Immature natural killer cell (primary cell): Measurements from ENCODE around the gene LRRC1. TPM values are rescaled to one million over a fixed set of nuclear protein-coding genes. Genes with fewer than 3 reads are reported as not detected.

ENCODE experiments used
- DNase-seq, 3 donors: peaks; one replicate each; pipeline ENCODE4 v3.0.0; 2022; ENCODE audit warnings: mixed read lengths in 1 of 3
- H3K27ac Mint-ChIP-seq, 6 donors: one replicate each; pipeline ENCODE4 v1.8.0; 2020; ENCODE audit warnings: mixed read lengths in 6 of 6, mild to moderate bottlenecking in 5 of 6, inconsistent platforms in 4 of 6, moderate library complexity in 3 of 6
- H3K27me3 Mint-ChIP-seq, 3 donors: one replicate each; pipeline ENCODE4 v1.8.0; 2020 to 2021; ENCODE audit warnings: low read depth in 3 of 3, mild to moderate bottlenecking in 3 of 3, mixed read lengths in 3 of 3, moderate library complexity in 3 of 3, inconsistent platforms in 1 of 3
- H3K36me3 Mint-ChIP-seq, 3 donors: one replicate each; pipeline ENCODE4 v1.8.0; 2020; ENCODE audit warnings: mixed read lengths in 3 of 3, inconsistent platforms in 2 of 3, mild to moderate bottlenecking in 2 of 3
- H3K4me1 Mint-ChIP-seq, 2 donors: one replicate each; pipeline ENCODE4 v1.8.0; 2020; ENCODE audit warnings: inconsistent platforms in 2 of 2, mild to moderate bottlenecking in 2 of 2, mixed read lengths in 2 of 2, moderate library complexity in 1 of 2
- H3K4me3 Mint-ChIP-seq, 5 donors: one replicate each; pipeline ENCODE4 v1.8.0; 2020; ENCODE audit warnings: mild to moderate bottlenecking in 5 of 5, mixed read lengths in 5 of 5, inconsistent platforms in 3 of 5, moderate library complexity in 3 of 5
- H3K9me3 Mint-ChIP-seq, 6 donors: one replicate each; pipeline ENCODE4 v1.8.0; 2020; ENCODE audit warnings: mild to moderate bottlenecking in 6 of 6, mixed read lengths in 6 of 6, inconsistent platforms in 4 of 6, moderate library complexity in 3 of 6
- polyA plus RNA-seq, 3 donors: library from polyadenylated mRNA; unstranded; fragments of 300-500 nt; fragmentation: Illumina TruSeq; gene quantifications; one replicate each; pipeline ENCODE4 v1.2.3, GENCODE V29; 2021

LRRC1 gene
- polyA plus RNA-seq, 3 donors from 2014 or later: 1.6 to 2.8 (median 2.7) TPM

DNA sequence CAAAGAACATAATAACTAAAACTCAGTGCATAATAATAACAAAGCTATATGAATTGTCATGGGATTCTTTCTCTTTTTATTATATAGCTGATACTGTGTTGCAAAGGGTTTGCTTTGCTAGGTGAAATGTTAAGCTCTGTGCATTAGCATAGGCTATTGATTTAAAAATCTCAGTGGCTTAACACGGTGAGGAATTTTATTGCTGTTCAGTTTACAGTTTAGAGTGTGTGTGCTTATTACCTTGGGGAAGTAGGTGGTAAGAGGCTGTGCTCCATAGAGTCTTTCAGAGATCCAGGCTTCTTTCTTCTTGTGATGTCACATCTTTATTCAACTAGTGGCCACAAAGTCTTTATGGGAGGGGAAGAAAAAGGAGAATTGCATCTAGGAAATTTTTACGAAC is 55.7 kb downstream of the LRRC1 start:
- Mint-ChIP-seq H3K4me3 (no peak overlapping the region), H3K9me3 (no peaks in the 10 kb centered on the region), H3K27me3 (no peaks in the 10 kb centered on the region), H3K27ac (no peak overlapping the region), H3K36me3 (peaks cover 0 to 5% (median 4%) of the 10 kb centered on the region in 3 donors), H3K4me1 (peaks cover 0 to 1% of the 10 kb centered on the region in 2 donors)
- no peak for DNase-seq

DNA sequence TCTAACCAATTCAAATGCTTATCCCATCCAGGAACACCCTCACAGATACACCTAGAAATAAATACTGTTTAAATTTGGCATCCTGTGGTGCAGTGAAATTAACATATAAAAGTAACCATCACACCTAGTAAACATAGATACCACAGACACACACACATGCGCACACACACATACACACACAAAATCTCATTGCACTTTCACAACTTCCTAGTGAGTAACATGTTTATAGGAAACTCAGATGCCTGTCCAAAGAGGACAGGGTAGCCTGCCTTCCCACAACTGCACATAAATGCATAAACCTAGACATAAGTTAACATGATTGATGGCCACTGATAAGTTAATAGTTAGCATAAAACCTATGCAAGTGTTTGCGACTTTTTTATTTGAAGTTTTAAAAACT is 56.8 kb downstream of the LRRC1 start:
- no peak for DNase-seq
- peaks cover 0 to 1% of the 10 kb centered on the region in 2 donors for H3K4me1 Mint-ChIP-seq
- no peak overlapping the region for H3K27ac Mint-ChIP-seq
- peaks cover 0 to 1% (median 0%) of the 10 kb centered on the region in 3 donors for H3K27me3 Mint-ChIP-seq
- no peaks in the 10 kb centered on the region for H3K9me3 Mint-ChIP-seq
- peaks cover 0 to 5% (median 4%) of the 10 kb centered on the region in 3 donors for H3K36me3 Mint-ChIP-seq
- no peak overlapping the region for H3K4me3 Mint-ChIP-seq

DNA sequence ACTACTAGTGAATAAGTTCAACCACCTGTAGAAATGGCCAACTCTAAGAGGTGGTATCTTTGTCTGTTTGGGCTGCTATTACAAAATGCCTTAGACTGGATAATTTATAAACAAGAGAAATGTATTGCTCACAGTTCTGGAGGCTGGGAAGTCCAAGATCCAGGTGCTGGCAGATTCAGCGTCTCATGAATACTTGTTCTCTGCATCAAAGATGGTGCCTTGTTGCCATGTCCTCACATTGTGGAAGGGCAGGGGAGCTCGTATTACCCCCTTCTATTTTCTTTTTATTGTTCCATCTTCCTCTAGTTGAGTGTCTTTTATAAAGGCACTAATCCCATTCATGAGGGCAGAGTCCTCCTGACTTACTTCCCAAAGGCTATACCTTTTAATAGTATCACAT is 58.0 kb downstream of the LRRC1 start:
- DNase-seq: no peak
- no peak overlapping the region for H3K4me3 Mint-ChIP-seq
- H3K36me3 Mint-ChIP-seq: peaks cover 0 to 5% (median 4%) of the 10 kb centered on the region in 3 donors
- no peaks in the 10 kb centered on the region for H3K9me3 Mint-ChIP-seq
- H3K27ac Mint-ChIP-seq: no peak overlapping the region
- H3K4me1 Mint-ChIP-seq: peaks cover 0 to 1% of the 10 kb centered on the region in 2 donors
- peaks cover 0 to 1% (median 0%) of the 10 kb centered on the region in 3 donors for H3K27me3 Mint-ChIP-seq

DNA sequence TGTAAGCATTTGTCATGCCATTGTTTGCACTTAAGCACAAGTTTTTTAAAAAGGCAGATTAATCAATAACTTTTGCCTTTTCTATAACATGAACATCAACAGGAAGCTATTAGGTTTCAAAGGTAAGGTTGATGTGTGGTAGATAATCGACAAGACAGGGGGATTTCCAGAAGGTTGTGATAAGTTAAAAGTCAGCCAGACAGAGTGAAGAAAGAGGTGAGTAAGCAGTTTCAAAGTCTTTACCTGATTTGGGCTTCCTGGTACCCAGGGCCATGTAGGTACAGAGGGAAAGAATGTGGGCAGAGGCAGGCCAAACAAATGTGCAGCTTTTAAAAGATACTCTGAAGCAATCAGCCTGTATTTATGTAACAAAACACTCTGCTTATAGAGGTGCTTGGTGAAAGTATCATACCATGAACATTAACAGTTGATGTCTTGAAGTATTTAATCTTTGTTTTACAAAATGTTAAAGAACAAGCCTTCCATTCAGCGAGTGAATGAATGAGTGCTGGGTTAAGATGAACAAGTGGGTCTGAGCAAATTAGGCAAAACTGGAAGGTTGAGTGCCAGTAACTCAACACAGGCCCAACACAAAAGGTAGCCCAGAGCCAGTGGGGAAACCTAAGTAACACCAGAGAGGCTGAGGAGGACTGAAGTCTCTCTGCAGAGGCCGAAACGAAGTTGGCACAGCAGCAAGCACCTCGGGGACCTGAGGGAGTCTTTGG is 60.2 kb downstream of the LRRC1 start:
- H3K27me3 Mint-ChIP-seq: peaks cover 0 to 1% (median 0%) of the 10 kb centered on the region in 3 donors
- H3K27ac Mint-ChIP-seq: no peak overlapping the region
- H3K36me3 Mint-ChIP-seq: no peaks in the 10 kb centered on the region
- no peak for DNase-seq
- H3K4me3 Mint-ChIP-seq: no peak overlapping the region
- H3K9me3 Mint-ChIP-seq: no peaks in the 10 kb centered on the region
- H3K4me1 Mint-ChIP-seq: no peaks in the 10 kb centered on the region

DNA sequence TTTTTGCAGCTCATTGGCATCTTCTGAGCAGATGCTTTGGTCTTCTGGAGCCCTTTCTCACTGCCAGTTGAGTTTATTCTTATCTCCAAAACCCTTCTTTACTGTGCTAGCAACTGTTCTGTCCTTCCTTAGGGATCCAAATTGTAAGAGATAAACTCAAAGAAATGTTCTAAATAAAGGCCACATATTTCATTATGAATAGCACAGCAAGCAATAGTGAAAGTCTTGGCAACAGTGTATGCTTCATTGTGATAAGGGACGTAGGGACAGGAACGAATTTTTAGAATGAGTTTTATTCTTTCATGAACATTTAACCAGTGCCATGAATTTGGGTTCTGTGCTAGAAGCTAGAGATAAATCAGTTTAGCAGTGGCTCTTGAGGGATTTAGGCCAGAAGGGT is 61.1 kb downstream of the LRRC1 start:
- Mint-ChIP-seq H3K27me3 (peaks cover 0 to 1% (median 0%) of the 10 kb centered on the region in 3 donors), H3K4me1 (peaks cover 0 to 2% of the 10 kb centered on the region in 2 donors), H3K27ac (no peak overlapping the region), H3K36me3 (no peaks in the 10 kb centered on the region), H3K9me3 (no peaks in the 10 kb centered on the region), H3K4me3 (no peak overlapping the region)
- DNase-seq: no peak

DNA sequence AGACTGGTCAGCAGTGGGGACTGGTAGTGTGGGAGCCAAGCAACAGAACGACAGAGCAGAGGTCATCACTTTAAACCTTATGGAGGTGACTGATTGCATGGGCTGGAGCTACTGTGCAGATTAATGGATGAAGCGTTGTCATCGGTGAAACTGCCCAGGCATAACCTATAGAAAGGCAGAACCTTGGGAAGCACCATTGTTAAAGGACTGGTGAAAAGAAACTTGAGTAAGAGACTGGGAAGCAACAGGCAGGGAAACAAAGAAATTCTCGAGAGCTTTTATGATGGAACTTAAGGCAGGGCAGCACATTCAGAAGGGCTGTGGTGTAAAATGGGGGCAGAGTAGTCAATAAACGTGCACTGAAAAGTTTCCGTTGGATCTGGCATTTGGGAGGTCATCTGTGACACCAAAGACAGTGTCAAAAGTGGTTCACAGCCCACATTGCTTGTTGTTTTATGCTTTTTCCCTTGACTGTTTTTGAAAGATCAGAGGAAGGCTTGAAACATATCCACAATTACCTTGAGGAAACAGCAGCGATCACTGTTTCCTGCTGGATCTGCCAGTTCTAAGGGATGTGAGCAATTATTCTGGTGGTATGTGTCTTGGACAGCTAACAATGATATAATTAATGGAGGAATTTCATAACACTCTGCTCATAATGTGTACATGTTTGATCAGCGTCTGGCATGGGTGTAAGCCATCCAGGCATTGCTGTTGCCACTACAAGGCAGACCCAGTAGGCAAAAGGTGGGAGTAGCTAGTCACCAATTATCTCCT is 62.7 kb downstream of the LRRC1 start:
- peaks cover 9 to 11% of the 10 kb centered on the region in 2 donors for H3K4me1 Mint-ChIP-seq
- H3K27ac Mint-ChIP-seq: no peak overlapping the region
- H3K27me3 Mint-ChIP-seq: peaks cover 0 to 3% (median 1%) of the 10 kb centered on the region in 3 donors
- H3K9me3 Mint-ChIP-seq: no peaks in the 10 kb centered on the region
- no peaks in the 10 kb centered on the region for H3K36me3 Mint-ChIP-seq
- DNase-seq: no peak
- no peak overlapping the region for H3K4me3 Mint-ChIP-seq

DNA sequence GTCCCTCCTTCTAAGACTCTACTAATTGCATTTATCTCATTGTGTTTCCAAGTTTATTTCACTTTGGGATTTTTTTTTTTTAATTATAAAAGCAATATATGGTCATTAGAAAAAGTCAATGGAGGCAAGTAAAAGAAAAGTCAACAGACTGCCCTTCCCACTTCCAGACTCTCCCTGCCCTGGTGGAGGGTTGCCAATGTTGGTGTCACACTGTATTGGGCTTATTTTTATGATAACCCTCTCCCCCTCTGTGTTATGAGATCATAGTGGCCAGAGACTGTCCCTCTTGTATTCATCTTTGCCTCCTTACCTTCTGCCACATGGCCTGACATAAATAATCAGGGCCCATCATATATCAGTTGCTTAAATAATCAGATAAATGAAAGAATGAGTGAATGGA is 63.4 kb downstream of the LRRC1 start:
- Mint-ChIP-seq H3K27ac (no peak overlapping the region), H3K9me3 (no peaks in the 10 kb centered on the region), H3K4me1 (peaks cover 9 to 11% of the 10 kb centered on the region in 2 donors), H3K36me3 (no peaks in the 10 kb centered on the region), H3K27me3 (peaks cover 0 to 3% (median 1%) of the 10 kb centered on the region in 3 donors), H3K4me3 (no peak overlapping the region)
- no peak for DNase-seq

DNA sequence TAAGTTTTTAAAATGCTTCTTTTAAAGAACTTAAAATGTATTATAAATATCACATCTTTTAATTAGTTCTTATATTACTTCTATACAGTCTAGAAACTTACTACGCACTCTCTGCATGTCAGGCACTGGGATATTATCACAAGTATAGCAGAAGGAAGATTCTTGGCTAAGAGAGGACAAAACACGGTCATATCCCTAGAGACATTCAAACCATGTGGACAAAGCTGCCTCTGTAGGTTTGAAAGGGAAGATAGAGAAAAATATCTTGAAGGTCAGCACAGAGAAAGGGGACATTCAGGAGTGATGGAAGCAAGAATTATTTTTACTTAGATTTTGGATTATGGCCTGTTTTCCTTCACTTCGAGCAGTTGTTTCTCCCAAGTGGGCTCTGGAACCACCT is 64.1 kb downstream of the LRRC1 start:
- Mint-ChIP-seq H3K9me3 (no peaks in the 10 kb centered on the region), H3K36me3 (no peaks in the 10 kb centered on the region), H3K27ac (no peak overlapping the region), H3K4me3 (no peak overlapping the region), H3K4me1 (peaks cover 9 to 11% of the 10 kb centered on the region in 2 donors), H3K27me3 (peaks cover 0 to 3% (median 1%) of the 10 kb centered on the region in 3 donors)
- no peak for DNase-seq

DNA sequence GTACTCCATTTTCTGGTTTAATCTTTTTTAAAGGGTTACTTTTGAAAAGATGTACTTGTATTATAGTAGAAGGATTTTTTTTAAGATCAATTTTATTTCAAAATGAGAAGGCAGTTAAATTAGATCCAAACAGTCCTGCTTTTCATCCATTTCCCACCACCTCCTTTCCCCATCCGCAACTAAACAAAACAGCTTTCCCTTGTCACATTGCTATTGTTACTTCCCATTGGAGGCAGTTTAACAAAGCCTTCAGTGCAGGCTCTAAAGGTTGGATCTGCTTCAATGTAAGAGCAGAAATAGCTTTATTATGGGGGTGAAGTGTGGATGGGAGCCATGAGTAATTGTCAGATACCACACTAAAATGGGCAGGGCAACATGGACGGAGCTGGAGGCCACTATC is 65.7 kb downstream of the LRRC1 start:
- no peaks in the 10 kb centered on the region for H3K36me3 Mint-ChIP-seq
- no peaks in the 10 kb centered on the region for H3K9me3 Mint-ChIP-seq
- DNase-seq: no peak
- peaks cover 9 to 13% of the 10 kb centered on the region in 2 donors for H3K4me1 Mint-ChIP-seq
- H3K27ac Mint-ChIP-seq: no peak overlapping the region
- peaks cover 0 to 3% (median 1%) of the 10 kb centered on the region in 3 donors for H3K27me3 Mint-ChIP-seq
- no peak overlapping the region for H3K4me3 Mint-ChIP-seq

DNA sequence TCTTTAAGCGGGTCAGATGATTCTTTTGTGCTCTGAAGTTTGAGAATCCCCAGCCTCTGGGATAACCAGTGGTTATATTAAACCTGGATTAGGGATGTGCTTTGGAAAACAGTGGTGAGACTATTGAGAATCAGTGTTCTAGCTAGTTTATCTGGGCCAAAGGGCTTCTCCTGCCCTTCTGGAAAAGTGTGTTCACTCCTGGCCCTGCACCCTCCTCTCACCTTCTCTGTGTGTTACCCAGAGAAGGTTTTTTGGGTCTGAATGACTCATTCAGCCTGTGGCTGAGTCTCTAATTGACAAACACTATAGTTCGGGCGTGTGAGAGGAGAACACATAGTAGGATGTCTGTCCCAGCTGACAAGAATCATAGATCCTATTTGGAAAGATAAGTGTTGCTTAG is 66.7 kb downstream of the LRRC1 start:
- no peak for DNase-seq
- H3K4me1 Mint-ChIP-seq: peaks cover 9 to 13% of the 10 kb centered on the region in 2 donors
- H3K27ac Mint-ChIP-seq: peak overlapping the region in 1 of 6 donors; percentile 35
- peaks cover 0 to 3% (median 0%) of the 10 kb centered on the region in 3 donors for H3K27me3 Mint-ChIP-seq
- no peaks in the 10 kb centered on the region for H3K36me3 Mint-ChIP-seq
- no peaks in the 10 kb centered on the region for H3K9me3 Mint-ChIP-seq
- H3K4me3 Mint-ChIP-seq: no peak overlapping the region

DNA sequence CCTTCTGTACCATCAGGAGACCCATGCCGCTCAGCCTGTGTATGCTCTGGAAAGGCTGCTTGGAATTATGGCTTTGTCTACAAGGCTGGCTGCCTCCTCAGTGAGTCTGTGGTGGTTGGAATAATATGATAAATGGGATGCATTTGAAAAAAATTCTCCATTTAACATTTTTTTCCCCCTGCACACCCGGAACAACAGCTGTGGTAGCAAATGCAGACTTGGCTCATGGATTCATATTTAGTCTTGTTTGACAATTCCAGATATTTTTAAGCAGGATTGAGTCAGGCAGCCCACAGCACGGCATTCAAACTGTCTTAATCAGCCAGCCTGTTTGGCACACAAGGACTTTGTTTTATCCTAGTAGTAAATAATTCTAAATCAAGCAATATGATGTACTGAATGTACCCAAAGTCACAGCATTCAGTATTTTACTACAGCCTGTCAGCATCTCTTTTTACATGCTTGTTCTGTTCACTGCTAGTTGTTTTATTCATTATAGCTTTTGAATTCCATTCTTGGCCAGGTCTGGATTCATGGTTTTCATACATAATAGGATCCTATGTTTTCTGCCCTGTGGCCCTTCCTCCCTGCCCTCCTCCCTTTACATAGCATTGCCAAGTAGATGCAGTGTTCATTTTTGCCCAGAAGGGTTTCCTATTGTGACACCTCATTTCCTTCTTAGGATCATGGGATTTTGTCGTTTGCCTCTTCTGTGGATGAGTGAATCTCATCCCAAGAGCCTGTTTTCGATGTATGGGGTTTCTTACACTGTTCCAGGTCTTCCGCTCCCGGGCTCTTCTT is 68.1 kb downstream of the LRRC1 start:
- Mint-ChIP-seq H3K27ac (peak overlapping the region in 1 of 6 donors; percentile 7), H3K36me3 (no peaks in the 10 kb centered on the region), H3K4me3 (no peak overlapping the region), H3K4me1 (peaks cover 9 to 13% of the 10 kb centered on the region in 2 donors), H3K27me3 (peaks cover 0 to 3% (median 0%) of the 10 kb centered on the region in 3 donors), H3K9me3 (no peaks in the 10 kb centered on the region)
- no peak for DNase-seq

DNA sequence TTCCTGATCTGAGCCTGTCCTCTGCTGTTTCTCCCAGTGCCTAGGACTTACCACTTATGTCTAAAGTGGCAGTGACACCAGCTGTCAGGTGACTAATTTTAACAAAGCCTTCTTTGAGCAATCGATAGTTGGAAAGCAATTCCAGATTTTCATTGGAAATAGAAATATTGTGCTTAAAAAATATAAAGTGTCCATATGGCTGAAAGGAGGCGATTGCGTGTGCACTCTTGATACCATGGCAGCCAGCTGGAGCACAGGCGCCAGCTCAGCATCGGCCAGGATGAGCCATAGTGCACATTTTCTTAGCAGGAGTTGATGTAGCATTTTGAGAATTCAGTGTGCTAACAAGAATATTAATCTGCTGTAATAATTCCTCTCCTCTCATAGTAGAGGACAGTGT is 70.0 kb downstream of the LRRC1 start:
- Mint-ChIP-seq H3K9me3 (no peaks in the 10 kb centered on the region), H3K27me3 (peaks cover 0 to 3% (median 0%) of the 10 kb centered on the region in 3 donors), H3K4me1 (peaks cover 9 to 13% of the 10 kb centered on the region in 2 donors), H3K27ac (peak overlapping the region in 1 of 6 donors; percentile 11), H3K4me3 (no peak overlapping the region), H3K36me3 (no peaks in the 10 kb centered on the region)
- no peak for DNase-seq

DNA sequence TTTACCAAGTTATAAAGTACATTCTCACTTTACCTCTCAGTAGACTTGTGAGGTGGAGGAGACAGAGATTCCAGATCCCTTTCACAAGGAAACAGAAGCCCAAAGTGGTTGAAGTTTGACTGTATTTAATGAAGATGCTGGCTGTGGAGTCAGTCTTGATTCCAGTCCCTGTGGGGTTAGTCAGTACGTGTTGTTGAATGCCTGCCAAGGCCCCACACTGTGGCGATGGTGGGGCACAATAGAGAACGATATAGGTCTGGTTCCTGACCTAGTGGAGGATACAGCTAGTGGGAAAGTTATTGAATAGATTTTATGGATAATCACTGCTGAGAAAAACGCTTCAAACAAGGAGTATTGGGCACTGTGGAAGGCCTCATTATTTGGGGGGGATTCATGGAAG is 71.4 kb downstream of the LRRC1 start:
- Mint-ChIP-seq H3K9me3 (no peaks in the 10 kb centered on the region), H3K27me3 (peaks cover 0 to 3% (median 0%) of the 10 kb centered on the region in 3 donors), H3K36me3 (peaks cover 0 to 2% (median 0%) of the 10 kb centered on the region in 3 donors), H3K27ac (no peak overlapping the region), H3K4me3 (no peak overlapping the region), H3K4me1 (peaks cover 12 to 13% of the 10 kb centered on the region in 2 donors)
- no peak for DNase-seq
